SW480 (cell line): ENCODE measurements around the gene RHD.
"Not testable (repeated sequence)": the region's sequence is repeated elsewhere in the genome, so short reads cannot be mapped to it uniquely, and the experiment has no call there.

ENCODE experiments used
- DNase-seq: peaks from one replicate; pipeline ENCODE4 v3.0.0-alpha.2; 2016; ENCODE audit warnings: low spot score

The RHD gene

DNA sequence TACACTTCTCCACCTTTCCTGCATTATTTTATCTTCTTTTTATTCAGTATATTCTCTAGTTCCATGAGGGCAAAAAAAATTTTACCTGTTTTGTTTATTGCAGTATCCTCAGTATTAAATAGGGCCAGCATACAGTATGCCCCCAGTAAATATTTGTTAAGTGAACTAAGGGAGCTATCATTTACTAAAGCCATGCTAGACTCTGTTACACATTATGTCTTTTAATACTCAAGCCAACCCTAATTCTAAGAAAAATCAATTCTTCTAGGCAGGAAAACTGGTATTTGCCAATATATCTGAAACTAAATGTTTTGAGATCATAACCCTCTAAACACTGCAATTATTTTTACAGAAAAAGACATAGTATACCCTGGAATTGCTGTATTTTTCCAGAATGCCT is 84.1 kb downstream of the RHD start:
- no peak for DNase-seq

DNA sequence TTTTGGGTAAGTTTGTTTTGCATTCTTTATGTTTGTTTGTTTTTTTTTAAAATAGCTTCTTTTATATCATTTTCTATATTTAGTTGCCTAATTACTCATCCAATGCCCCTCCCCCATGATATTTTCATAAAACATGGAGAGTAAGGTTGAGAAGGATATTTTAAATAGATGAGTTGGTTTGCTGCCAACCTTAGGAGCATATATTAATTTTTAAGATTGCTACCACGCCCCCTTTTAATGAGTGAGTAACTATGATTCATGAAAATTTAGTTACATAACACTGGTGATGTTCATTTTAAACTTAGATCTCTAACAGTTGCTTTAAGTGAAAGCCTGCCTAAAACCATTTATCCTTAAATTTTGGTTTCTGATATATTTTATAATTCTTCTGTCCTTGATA is 84.5 kb downstream of the RHD start:
- no peak for DNase-seq

GRCh38 chr1:25360596-25361581 is 88.6 kb downstream of the RHD start:
- no peak for DNase-seq

GRCh38 chr1:25361901-25362300 is 89.6 kb downstream of the RHD start:
- DNase-seq, result no peak

GRCh38 chr1:25362634-25363559 is 90.6 kb downstream of the RHD start:
- not testable (repeated sequence) for DNase-seq

- DNase-seq, result no peak
Measured at GRCh38 chr1:25369241-25369640, 96.9 kb downstream of the RHD start.

DNA sequence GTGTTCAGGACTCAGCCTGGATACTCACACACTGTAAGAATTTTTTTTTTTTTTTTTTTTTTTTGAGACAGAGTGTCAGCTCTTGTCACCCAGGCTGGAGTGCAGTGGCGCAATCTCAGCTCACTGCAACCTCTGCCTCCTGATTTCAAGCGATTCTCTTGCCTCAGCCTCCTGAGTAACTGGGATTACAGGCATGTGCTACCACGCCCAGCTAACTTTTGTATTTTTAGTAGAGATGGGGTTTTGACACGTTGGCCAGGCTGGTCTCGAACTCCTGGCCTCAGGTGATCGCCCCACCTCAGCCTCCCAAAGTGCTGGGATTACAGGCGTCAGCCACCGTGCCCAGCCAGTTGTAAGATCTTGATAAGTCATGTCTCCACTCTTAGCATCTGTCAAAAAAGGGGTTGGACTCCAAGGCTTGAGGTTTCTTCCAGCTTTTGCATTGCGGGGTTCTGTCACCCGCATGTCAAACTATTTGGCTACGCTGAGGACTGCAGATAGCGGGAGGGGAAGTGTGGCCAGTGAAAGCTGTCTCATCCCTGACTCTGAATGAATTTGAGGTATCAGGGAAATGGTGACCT is 97.5 kb downstream of the RHD start:
- DNase-seq, result not testable (repeated sequence)

- not testable (repeated sequence) for DNase-seq
Measured at GRCh38 chr1:25371757-25372156, 99.4 kb downstream of the RHD start.

- not testable (repeated sequence) for DNase-seq
Measured at GRCh38 chr1:25378367-25378766, 106.1 kb downstream of the RHD start.
